Activated CD4-positive, alpha-beta memory T cell treated with anti-CD3 and anti-CD28 coated beads, Interleukin-2, amount 10 ng/mL, durations not matched to agents 7 days and 5 days (primary cell): ENCODE measurements around the gene STS. TPM values are rescaled to one million over a fixed set of nuclear protein-coding genes. Genes with fewer than 3 reads are reported as not detected.

Experiments
- CTCF ChIA-PET: fragments of 350-600 bp; sonication (Branson Sonifier 250); formaldehyde crosslinking; loops from one replicate; lab custom pipeline; 2021; ENCODE audit warnings: antibody characterized with exemption, inconsistent platforms; lab: Charles Lee
- POLR2A ChIA-PET: fragments of 350-600 bp; sonication (Branson Sonifier 250); formaldehyde crosslinking; loops from one replicate; lab custom pipeline; 2021; ENCODE audit warnings: antibody characterized with exemption; lab: Charles Lee
- DNase-seq: peaks from one replicate; pipeline ENCODE4 v3.0.0-alpha.2; 2020
- H3K27ac Mint-ChIP-seq: one replicate; pipeline ENCODE4 v1.8.0; 2021; ENCODE audit warnings: mild to moderate bottlenecking, mixed read lengths
- H3K27me3 Mint-ChIP-seq: one replicate; pipeline ENCODE4 v1.8.0; 2021; ENCODE audit warnings: mixed read lengths
- H3K36me3 Mint-ChIP-seq: one replicate; pipeline ENCODE4 v1.8.0; 2021; ENCODE audit warnings: low read depth, mixed read lengths
- H3K4me1 Mint-ChIP-seq: one replicate; pipeline ENCODE4 v1.8.0; 2021; ENCODE audit warnings: mixed read lengths
- H3K4me3 Mint-ChIP-seq: one replicate; pipeline ENCODE4 v1.8.0; 2021; ENCODE audit warnings: mild to moderate bottlenecking, mixed read lengths
- H3K9me3 Mint-ChIP-seq: one replicate; pipeline ENCODE4 v1.8.0; 2021; ENCODE audit warnings: mixed read lengths
- total RNA-seq, 2 experiments: library from RNA; stranded (reverse); gene quantifications; one replicate each; pipeline ENCODE4 v1.2.3, GENCODE V29; 2021

Gene STS
- total RNA-seq, 2 experiments from 2014 or later: 1.2 to 1.3 TPM

- Mint-ChIP-seq H3K36me3 (no peaks in the 10 kb centered on the region), H3K4me3 (peak overlapping the region; percentile 79), H3K27ac (peak overlapping the region; percentile 78), H3K27me3 (no peaks in the 10 kb centered on the region), H3K4me1 (peaks cover 18% of the 10 kb centered on the region), H3K9me3 (no peaks in the 10 kb centered on the region)
- POLR2A ChIA-PET: interaction anchor here (1.0 to 2.7 kb wide), 4 partner anchors 13 to 781 kb away, joined by 3 to 18 read pairs (median 4); no protein-coding TSS in a partner anchor
- peak; percentile 19 for DNase-seq
- CTCF ChIA-PET: interaction anchor here (0.7 kb wide), 1 partner anchor 17 kb away, joined by 4 read pairs; no protein-coding TSS in a partner anchor
Observed at GRCh38 chrX:7146703-7147412, 654 bp upstream of the STS start.

- no peaks in the 10 kb centered on the region for H3K27me3 Mint-ChIP-seq
Observed at GRCh38 chrX:7147978-7148854, 704 bp downstream of the STS start, which contains the start of gene PUDP. PUDP (minus strand) TSS chrX:7148153; CDS start chrX:7148113, 40 bp downstream.

GRCh38 chrX:7149411-7149810, 1.9 kb downstream of the STS start:
- CTCF ChIA-PET: no interaction called here
- DNase-seq: no peak
- Mint-ChIP-seq H3K36me3 (no peaks in the 10 kb centered on the region), H3K27ac (no peak overlapping the region), H3K27me3 (no peaks in the 10 kb centered on the region), H3K4me3 (no peak overlapping the region), H3K4me1 (peaks cover 18% of the 10 kb centered on the region), H3K9me3 (no peaks in the 10 kb centered on the region)
- POLR2A ChIA-PET: no interaction called here

More at GRCh38 chrX:7147978-7148854, 704 bp downstream of the STS start, which contains the start of gene PUDP:
- H3K9me3 Mint-ChIP-seq: no peaks in the 10 kb centered on the region
- H3K4me1 Mint-ChIP-seq: peaks cover 18% of the 10 kb centered on the region
- H3K4me3 Mint-ChIP-seq: peak within 1 kb of the TSS; percentile 79
- CTCF ChIA-PET: no interaction called here
- POLR2A ChIA-PET: interaction anchor here (1.3 to 2.7 kb wide), 3 partner anchors 14 to 61 kb away, joined by 4 to 18 read pairs (median 5); no protein-coding TSS in a partner anchor
- H3K27ac Mint-ChIP-seq: peak within 1 kb of the TSS; percentile 87
- peak; percentile 85 for DNase-seq
- no peaks in the 10 kb centered on the region for H3K36me3 Mint-ChIP-seq

GRCh38 chrX:7153231-7153630, 5.7 kb downstream of the STS start:
- POLR2A ChIA-PET: no interaction called here
- CTCF ChIA-PET: no interaction called here
- H3K4me1 Mint-ChIP-seq: peaks cover 4% of the 10 kb centered on the region

DNA sequence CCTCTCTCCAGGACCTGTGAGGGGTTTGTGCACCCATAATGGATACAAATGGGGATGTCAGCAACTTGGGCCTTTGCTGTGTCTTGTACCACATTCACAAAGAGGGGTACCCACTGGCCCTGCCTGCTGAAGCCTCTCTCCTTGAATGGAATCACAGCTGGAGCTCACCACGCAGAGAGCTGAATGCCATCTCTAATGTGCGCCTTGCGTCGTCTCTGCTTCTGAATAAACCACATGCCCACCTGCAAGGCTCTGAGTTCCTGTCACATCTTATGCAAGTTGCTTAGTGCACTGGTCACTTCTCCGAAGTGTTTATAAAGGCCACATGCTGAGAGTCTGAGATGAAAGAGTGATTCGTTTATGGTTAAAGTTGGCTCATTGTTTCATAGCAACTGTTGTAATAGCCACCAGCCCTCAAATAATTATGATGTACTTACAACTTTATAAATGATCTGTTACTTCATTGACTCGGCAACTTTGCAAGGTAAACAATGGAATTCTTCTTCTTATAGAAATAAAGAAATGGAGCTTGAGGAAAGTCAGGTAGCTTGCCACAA, 6.6 kb downstream of the STS start:
- Mint-ChIP-seq H3K4me1 (peaks cover under 1% of the 10 kb centered on the region), H3K4me3 (no peak overlapping the region), H3K27ac (no peak overlapping the region), H3K36me3 (no peaks in the 10 kb centered on the region), H3K9me3 (no peaks in the 10 kb centered on the region), H3K27me3 (no peaks in the 10 kb centered on the region)
- CTCF ChIA-PET: no interaction called here
- POLR2A ChIA-PET: no interaction called here
- DNase-seq: no peak

More at GRCh38 chrX:7153231-7153630, 5.7 kb downstream of the STS start:
- Mint-ChIP-seq H3K4me3 (no peak overlapping the region), H3K36me3 (no peaks in the 10 kb centered on the region), H3K9me3 (no peaks in the 10 kb centered on the region), H3K27me3 (no peaks in the 10 kb centered on the region), H3K27ac (no peak overlapping the region)
- DNase-seq: no peak

GRCh38 chrX:7155163-7155562, 7.7 kb downstream of the STS start:
- Mint-ChIP-seq H3K4me1 (peaks cover 5% of the 10 kb centered on the region), H3K27me3 (no peaks in the 10 kb centered on the region), H3K36me3 (no peaks in the 10 kb centered on the region), H3K27ac (no peak overlapping the region), H3K4me3 (no peak overlapping the region), H3K9me3 (no peaks in the 10 kb centered on the region)
- no peak for DNase-seq
- CTCF ChIA-PET: no interaction called here
- POLR2A ChIA-PET: no interaction called here

GRCh38 chrX:7156879-7157278, 9.4 kb downstream of the STS start:
- H3K36me3 Mint-ChIP-seq: no peaks in the 10 kb centered on the region
- no peak for DNase-seq
- CTCF ChIA-PET: no interaction called here
- no peak overlapping the region for H3K27ac Mint-ChIP-seq
- no peak overlapping the region for H3K4me3 Mint-ChIP-seq
- POLR2A ChIA-PET: no interaction called here
- H3K4me1 Mint-ChIP-seq: peaks cover 5% of the 10 kb centered on the region
- H3K9me3 Mint-ChIP-seq: no peaks in the 10 kb centered on the region
- H3K27me3 Mint-ChIP-seq: no peaks in the 10 kb centered on the region

GRCh38 chrX:7158468-7158990, 11.0 kb downstream of the STS start:
- DNase-seq: no peak
- Mint-ChIP-seq H3K4me1 (peaks cover 5% of the 10 kb centered on the region), H3K4me3 (no peak overlapping the region), H3K27ac (no peak overlapping the region), H3K36me3 (no peaks in the 10 kb centered on the region), H3K9me3 (no peaks in the 10 kb centered on the region), H3K27me3 (no peaks in the 10 kb centered on the region)
- ChIA-PET CTCF (no interaction called here), POLR2A (no interaction called here)

DNA sequence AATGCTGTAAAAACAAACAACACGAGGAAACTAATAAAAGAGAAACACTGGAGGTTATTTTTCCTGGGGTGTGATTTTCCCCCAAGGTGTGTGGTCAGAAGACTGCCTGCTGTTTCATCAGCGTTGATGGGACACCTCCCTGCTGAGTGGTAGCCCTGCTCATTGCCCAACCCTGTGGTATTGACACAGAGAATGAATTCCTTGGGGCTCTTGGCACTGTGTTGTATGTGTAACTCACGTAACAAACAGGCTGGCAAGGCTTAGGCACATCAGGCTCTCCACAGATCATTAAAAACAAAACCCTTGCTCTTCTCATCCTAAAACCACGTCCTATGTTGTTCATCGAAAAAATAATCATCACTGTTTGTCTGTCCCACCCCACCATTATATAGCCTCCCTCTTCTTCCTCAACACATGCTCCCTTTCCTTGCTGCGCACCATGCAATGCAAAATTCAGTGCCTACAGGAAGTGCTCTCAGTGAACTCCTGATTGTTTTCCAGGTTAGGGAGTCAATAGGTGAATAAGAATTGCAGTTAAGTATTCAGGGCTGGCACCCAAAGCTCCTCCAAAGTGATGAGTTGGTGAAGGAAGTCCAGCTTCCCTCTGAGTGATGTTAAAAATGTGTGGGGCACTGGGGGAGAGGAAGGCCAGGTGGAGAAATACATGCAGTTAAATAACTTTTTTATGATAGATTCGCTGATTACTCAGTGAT, 11.8 kb downstream of the STS start:
- ChIA-PET CTCF (no interaction called here), POLR2A (no interaction called here)
- H3K9me3 Mint-ChIP-seq: no peaks in the 10 kb centered on the region
- H3K36me3 Mint-ChIP-seq: no peaks in the 10 kb centered on the region
- no peaks in the 10 kb centered on the region for H3K27me3 Mint-ChIP-seq
- H3K27ac Mint-ChIP-seq: no peak overlapping the region
- peaks cover 5% of the 10 kb centered on the region for H3K4me1 Mint-ChIP-seq
- no peak overlapping the region for H3K4me3 Mint-ChIP-seq
- no peak for DNase-seq

DNA sequence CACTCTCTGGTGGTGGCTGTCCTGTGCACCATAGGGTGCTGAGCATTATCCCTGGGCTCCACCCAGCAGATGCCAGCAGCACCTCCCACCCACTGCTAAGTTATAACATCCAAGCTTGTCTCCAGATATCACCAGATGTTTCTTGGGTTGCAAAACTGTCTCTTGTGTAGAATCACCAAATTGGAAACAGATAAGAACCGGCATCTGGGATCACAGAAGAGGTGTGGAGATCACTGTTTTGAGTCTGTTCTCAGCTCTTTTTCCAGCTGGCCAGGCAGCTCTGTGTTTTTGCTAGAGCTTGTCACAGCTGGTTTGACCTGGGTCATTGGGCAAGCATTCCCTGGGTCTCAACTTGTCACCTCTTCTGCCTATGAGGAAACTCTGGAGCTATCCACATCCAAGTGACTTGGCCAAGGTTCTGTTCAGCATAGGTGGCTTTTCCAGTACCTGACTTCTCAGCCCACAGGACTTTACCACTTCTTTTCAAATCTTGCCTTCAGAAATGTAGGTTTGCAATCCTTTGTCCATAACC, 15.7 kb downstream of the STS start:
- no peaks in the 10 kb centered on the region for H3K36me3 Mint-ChIP-seq
- ChIA-PET CTCF (interaction anchor here (0.7 kb wide), 1 partner anchor 219 kb away, joined by 3 read pairs; no protein-coding TSS in a partner anchor), POLR2A (no interaction called here)
- H3K4me1 Mint-ChIP-seq: peaks cover 5% of the 10 kb centered on the region
- no peak overlapping the region for H3K27ac Mint-ChIP-seq
- no peaks in the 10 kb centered on the region for H3K27me3 Mint-ChIP-seq
- no peak for DNase-seq
- H3K9me3 Mint-ChIP-seq: no peaks in the 10 kb centered on the region
- H3K4me3 Mint-ChIP-seq: no peak overlapping the region

DNA sequence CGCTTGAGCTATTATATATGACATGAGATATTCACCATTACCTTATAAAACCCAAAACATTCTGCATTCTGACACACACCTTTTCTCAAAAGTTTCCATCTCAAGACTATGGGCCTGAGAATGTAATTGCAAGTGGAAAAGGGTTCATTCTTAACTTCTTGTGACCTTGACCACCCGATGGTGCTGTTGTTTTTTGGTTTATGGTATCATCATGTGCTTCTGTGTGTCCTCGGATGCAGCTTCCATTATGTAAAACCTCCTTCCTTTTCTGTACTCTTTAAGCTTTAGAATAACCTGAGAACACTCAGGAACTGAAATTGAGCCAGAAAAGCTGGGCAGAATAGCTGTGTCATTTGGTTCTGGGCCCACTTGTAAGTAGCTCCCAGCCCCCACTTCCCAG, 16.7 kb downstream of the STS start:
- Mint-ChIP-seq H3K27me3 (no peaks in the 10 kb centered on the region), H3K9me3 (no peaks in the 10 kb centered on the region), H3K27ac (no peak overlapping the region), H3K4me3 (no peak overlapping the region), H3K4me1 (peaks cover 4% of the 10 kb centered on the region), H3K36me3 (no peaks in the 10 kb centered on the region)
- DNase-seq: no peak
- POLR2A ChIA-PET: no interaction called here
- CTCF ChIA-PET: no interaction called here

DNA sequence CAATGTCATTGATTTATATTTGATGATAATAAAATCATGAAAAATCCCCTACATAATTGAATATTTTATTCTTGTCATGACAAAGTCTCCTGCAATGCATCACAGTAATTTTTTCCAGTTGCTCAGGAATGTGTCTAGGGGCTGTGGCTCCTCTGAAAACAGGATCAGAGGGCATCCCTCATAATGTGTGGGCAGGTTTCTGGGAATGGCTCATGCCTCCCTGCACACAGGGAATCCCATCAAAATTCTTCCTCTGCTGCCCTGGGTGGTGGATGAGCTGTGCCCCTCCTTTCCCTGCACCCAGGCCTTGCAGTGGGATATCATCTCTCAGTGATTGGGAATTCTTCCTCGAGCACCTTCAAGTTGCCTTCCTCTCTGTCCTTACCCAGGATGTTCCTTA, 20.9 kb downstream of the STS start:
- Mint-ChIP-seq H3K27me3 (no peaks in the 10 kb centered on the region), H3K4me3 (no peak overlapping the region), H3K27ac (no peak overlapping the region), H3K36me3 (no peaks in the 10 kb centered on the region), H3K9me3 (no peaks in the 10 kb centered on the region), H3K4me1 (no peaks in the 10 kb centered on the region)
- no peak for DNase-seq
- ChIA-PET CTCF (no interaction called here), POLR2A (no interaction called here)
